Measurements from ENCODE around the gene HM13.

- no peak for TF ChIP-seq CTCF (conservative IDR thresholded peaks at IDR 0.05; ENCODE audit: low read length)
- TF ChIP-seq EZH2phosphoT487 (IDR thresholded peaks at IDR 0.05; ENCODE audit: borderline replicate concordance) = no peak
These were observed 53.9 kb downstream of the HM13 start for GRCh38 chr20:31568041-31568731.

All from Loucy (cell line).